NCI-H345 treated with DMSO at 0.1 percent for 48 hours (cell line): Measurements from ENCODE around the gene PDGFRB.

Source experiments
- DNase-seq: peaks from one replicate; lab custom pipeline; 2025; ENCODE audit not compliant: unreplicated experiment; lab: John Stamatoyannopoulos, UW

PDGFRB gene

GRCh38 chr5:150069672-150070627, 85.7 kb downstream of the PDGFRB start:
- DNase-seq, result no peak

GRCh38 chr5:150068961-150069645, 86.5 kb downstream of the PDGFRB start:
- DNase-seq, result no peak

GRCh38 chr5:150068472-150068871, 87.2 kb downstream of the PDGFRB start:
- no peak for DNase-seq

- DNase-seq, result no peak
Measured at GRCh38 chr5:150068071-150068470, 87.6 kb downstream of the PDGFRB start.

GRCh38 chr5:150067405-150067960, 88.2 kb downstream of the PDGFRB start:
- no peak for DNase-seq

- DNase-seq, result no peak
Measured at GRCh38 chr5:150066901-150067396, 88.7 kb downstream of the PDGFRB start.

- no peak for DNase-seq
Measured at GRCh38 chr5:150066436-150066835, 89.2 kb downstream of the PDGFRB start.

GRCh38 chr5:150065886-150066285, 89.8 kb downstream of the PDGFRB start:
- no peak for DNase-seq

GRCh38 chr5:150065346-150065745, 90.3 kb downstream of the PDGFRB start:
- no peak for DNase-seq

GRCh38 chr5:150064681-150065220, 90.9 kb downstream of the PDGFRB start:
- no peak for DNase-seq
